ENCODE results near the gene CLHC1.
A peak's percentile ranks its signal among the peaks of the same experiment; 100 is the strongest.

The CLHC1 gene

DNA sequence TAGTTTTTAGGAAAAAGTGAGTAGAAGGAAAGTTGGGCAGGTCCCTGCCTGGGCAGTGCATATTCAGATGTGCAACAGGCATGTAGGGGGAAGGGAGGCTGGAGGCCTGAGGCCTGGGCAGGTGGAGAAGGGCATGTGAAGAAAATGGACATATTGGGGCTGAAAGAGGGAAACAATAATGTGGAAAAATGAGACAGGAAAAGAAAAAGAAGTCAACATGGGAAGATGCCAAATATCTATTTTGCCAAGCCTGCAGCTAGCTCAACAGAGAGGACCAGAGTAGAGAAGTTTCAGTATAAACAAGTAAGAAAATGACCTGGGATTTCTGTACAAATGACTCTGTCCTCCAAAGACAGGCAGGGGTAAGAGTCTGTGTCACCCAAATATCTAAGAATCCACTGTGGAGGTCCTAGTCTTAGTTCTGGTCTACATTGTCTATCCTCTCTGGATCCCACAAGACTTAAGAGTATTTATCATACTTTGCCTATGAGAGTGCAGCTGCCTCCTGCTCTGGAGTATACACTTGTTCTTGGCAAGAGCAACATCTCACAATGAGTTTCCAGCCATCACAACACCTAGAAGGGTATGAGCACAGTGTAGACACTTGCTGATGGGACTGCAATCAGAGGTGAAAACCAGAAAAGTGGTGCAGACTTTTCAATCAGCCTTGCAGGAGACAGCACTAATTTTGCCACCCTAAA lies 80.2 kb downstream of the CLHC1 start:
- Histone ChIP-seq H2AFZ (ENCODE audit: low read depth, low read length) (no peak overlapping the region), H3K4me2 (ENCODE audit: insufficient read depth, low read length) (no peak overlapping the region), H3K9me3 (ENCODE audit: insufficient read depth, low read length, severe bottlenecking) (no peaks in the 10 kb centered on the region), H4K20me1 (ENCODE audit: insufficient read depth, low read length) (no peaks in the 10 kb centered on the region), H3K4me3 (ENCODE audit: low read depth in 1 of 2, low read length in 2 of 2) (no peak overlapping the region), H3K4me1 (ENCODE audit: insufficient read depth, low read length) (no peaks in the 10 kb centered on the region; the same call in 1 of the 2 replicates), H3K79me2 (ENCODE audit: insufficient read depth, low read length) (no peaks in the 10 kb centered on the region), H3K9ac (ENCODE audit: low read depth, low read length) (no peak overlapping the region), H3K27me3 (ENCODE audit: insufficient read depth, low read length, poor library complexity) (no peaks in the 10 kb centered on the region), H3K36me3 (ENCODE audit: insufficient read depth, low read length) (no peaks in the 10 kb centered on the region), H3K27ac (ENCODE audit: low read length) (no peak overlapping the region)
- no peak for DNase-seq
- ATAC-seq (ENCODE audit: insufficient read depth, low read depth): no peak
- TF ChIP-seq, protein P1, sequence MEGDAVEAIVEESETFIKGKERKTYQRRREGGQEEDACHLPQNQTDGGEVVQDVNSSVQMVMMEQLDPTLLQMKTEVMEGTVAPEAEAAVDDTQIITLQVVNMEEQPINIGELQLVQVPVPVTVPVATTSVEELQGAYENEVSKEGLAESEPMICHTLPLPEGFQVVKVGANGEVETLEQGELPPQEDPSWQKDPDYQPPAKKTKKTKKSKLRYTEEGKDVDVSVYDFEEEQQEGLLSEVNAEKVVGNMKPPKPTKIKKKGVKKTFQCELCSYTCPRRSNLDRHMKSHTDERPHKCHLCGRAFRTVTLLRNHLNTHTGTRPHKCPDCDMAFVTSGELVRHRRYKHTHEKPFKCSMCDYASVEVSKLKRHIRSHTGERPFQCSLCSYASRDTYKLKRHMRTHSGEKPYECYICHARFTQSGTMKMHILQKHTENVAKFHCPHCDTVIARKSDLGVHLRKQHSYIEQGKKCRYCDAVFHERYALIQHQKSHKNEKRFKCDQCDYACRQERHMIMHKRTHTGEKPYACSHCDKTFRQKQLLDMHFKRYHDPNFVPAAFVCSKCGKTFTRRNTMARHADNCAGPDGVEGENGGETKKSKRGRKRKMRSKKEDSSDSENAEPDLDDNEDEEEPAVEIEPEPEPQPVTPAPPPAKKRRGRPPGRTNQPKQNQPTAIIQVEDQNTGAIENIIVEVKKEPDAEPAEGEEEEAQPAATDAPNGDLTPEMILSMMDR (IDR thresholded peaks at IDR 0.05; ENCODE audit: borderline replicate concordance, extremely low read depth, low read length, poor library complexity, severe bottlenecking): no peak
- TF ChIP-seq EZH2 (IDR thresholded peaks at IDR 0.05; ENCODE audit: borderline replicate concordance, low read depth, low read length, severe bottlenecking): no peak

DNA sequence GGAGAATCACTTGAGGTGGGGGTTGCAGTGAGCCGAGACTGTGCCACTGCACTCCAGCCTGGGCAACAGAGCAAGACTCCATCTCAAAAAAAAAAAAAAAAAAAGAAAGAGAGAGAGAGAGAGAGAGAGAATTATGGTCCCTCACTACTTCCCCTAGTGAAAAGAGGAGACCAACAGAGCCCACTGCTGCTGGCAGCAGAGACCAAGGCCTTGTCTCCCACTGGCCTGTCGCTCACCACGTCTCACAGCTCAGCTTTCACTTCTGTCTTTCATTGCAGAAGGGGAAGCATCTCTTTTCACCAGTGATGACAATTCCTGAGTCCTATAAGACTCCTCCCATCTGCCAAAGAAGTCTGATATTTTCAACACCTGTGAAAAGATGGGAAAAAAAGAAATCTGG lies 81.3 kb downstream of the CLHC1 start:
- H3K4me1 ChIP-seq (ENCODE audit: insufficient read depth, low read length): no peaks in the 10 kb centered on the region; the same call in 1 of the 2 replicates
- 0 out of 3 replicates have a peak, but pooled peaks have one; percentile 48 for ATAC-seq (ENCODE audit: insufficient read depth, low read depth)
- no peaks in the 10 kb centered on the region for H4K20me1 ChIP-seq (ENCODE audit: insufficient read depth, low read length)
- no peaks in the 10 kb centered on the region for H3K27me3 ChIP-seq (ENCODE audit: insufficient read depth, low read length, poor library complexity)
- no peaks in the 10 kb centered on the region for H3K36me3 ChIP-seq (ENCODE audit: insufficient read depth, low read length)
- no peak overlapping the region for H3K4me3 ChIP-seq (ENCODE audit: low read depth in 1 of 2, low read length in 2 of 2)
- no peaks in the 10 kb centered on the region for H3K9me3 ChIP-seq (ENCODE audit: insufficient read depth, low read length, severe bottlenecking)
- TF ChIP-seq, protein P1 (IDR thresholded peaks at IDR 0.05; ENCODE audit: borderline replicate concordance, extremely low read depth, low read length, poor library complexity, severe bottlenecking): no peak
- no peak for TF ChIP-seq EZH2 (IDR thresholded peaks at IDR 0.05; ENCODE audit: borderline replicate concordance, low read depth, low read length, severe bottlenecking)
- H3K4me2 ChIP-seq (ENCODE audit: insufficient read depth, low read length): no peak overlapping the region
- H3K27ac ChIP-seq (ENCODE audit: low read length): no peak overlapping the region
- H3K9ac ChIP-seq (ENCODE audit: low read depth, low read length): no peak overlapping the region
- no peaks in the 10 kb centered on the region for H3K79me2 ChIP-seq (ENCODE audit: insufficient read depth, low read length)
- H2AFZ ChIP-seq (ENCODE audit: low read depth, low read length): no peak overlapping the region
- no peak for DNase-seq

DNA sequence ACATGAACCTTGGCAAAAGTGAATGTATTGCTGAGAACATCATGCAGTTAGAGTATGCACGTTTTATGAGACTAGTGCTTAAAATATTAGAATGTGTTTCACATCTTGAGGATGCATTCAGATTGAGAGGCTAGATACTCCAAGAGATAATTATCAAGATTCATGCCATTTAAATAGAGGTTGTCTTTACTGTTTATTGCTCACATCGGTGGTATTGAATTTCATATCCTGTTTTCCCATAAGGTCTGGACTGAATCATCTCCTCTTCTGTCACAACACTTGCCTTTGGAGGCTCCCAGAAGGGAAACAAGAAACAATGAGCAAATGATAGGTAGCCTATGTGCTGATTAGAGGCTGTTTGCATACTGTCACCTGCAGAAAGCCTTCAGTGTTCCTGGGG lies 83.8 kb downstream of the CLHC1 start:
- no peaks in the 10 kb centered on the region for H3K79me2 ChIP-seq (ENCODE audit: insufficient read depth, low read length)
- no peaks in the 10 kb centered on the region for H3K9me3 ChIP-seq (ENCODE audit: insufficient read depth, low read length, severe bottlenecking)
- H3K27ac ChIP-seq (ENCODE audit: low read length): no peak overlapping the region
- H3K4me2 ChIP-seq (ENCODE audit: insufficient read depth, low read length): no peak overlapping the region
- ATAC-seq (ENCODE audit: insufficient read depth, low read depth) (no peak), DNase-seq (no peak)
- no peaks in the 10 kb centered on the region for H3K27me3 ChIP-seq (ENCODE audit: insufficient read depth, low read length, poor library complexity)
- no peaks in the 10 kb centered on the region for H4K20me1 ChIP-seq (ENCODE audit: insufficient read depth, low read length)
- no peak overlapping the region for H3K4me3 ChIP-seq (ENCODE audit: low read depth in 1 of 2, low read length in 2 of 2)
- H3K9ac ChIP-seq (ENCODE audit: low read depth, low read length): no peak overlapping the region
- no peak overlapping the region for H2AFZ ChIP-seq (ENCODE audit: low read depth, low read length)
- TF ChIP-seq EZH2 (IDR thresholded peaks at IDR 0.05; ENCODE audit: borderline replicate concordance, low read depth, low read length, severe bottlenecking): no peak
- TF ChIP-seq, protein P1 (IDR thresholded peaks at IDR 0.05; ENCODE audit: borderline replicate concordance, extremely low read depth, low read length, poor library complexity, severe bottlenecking): no peak
- H3K36me3 ChIP-seq (ENCODE audit: insufficient read depth, low read length): no peaks in the 10 kb centered on the region
- no peaks in the 10 kb centered on the region; the same call in 1 of the 2 replicates for H3K4me1 ChIP-seq (ENCODE audit: insufficient read depth, low read length)

Data from DND-41 (cell line).